HG03558 (cell line): Measurements from ENCODE around the gene ARPC1B.
A peak's percentile ranks its signal among the peaks of the same experiment; 100 is the strongest.
"Not testable (repeated sequence)": the region's sequence is repeated elsewhere in the genome, so short reads cannot be mapped to it uniquely, and the experiment has no call there.

Source experiments
- ATAC-seq: cut with Tn5 transposase; IDR thresholded peaks from one replicate; pipeline ENCODE4 v1.9.1; 2021; ENCODE audit warnings: moderate number of reproducible peaks; ENCODE audit not compliant: unreplicated experiment; ENCODE audit errors: extremely low read depth

ARPC1B gene

DNA sequence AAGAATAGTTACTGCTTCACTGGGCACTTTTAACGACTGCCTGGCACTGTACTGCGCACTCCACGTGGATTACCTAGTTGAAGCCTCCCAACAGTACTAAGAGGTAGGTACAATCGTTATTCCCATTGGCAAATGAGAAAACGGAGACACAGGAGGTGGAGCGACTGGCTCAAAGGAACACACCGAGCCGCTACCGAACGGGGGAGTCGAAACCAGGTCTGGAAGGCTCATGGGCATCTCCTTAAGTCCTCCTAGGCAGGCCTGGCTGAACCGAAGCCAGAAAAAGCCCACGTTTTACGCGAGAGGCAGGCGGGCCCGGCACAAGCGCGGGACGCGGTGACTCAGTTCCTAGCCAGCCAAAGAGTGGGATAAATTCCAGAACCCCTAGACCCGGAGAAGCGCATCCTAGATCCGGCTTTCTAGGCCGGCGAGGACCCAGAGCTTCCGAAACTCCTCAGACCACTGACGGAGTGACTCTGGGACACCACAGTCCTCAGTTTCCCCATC is 33.4 kb downstream of the ARPC1B start:
- no peak for ATAC-seq

GRCh38 chr7:99408379-99409191 is 34.1 kb downstream of the ARPC1B start, which contains the start of the genes BUD31 and PDAP1:
TSS of gene BUD31 (plus strand) at chr7:99408969. CDS start at chr7:99411093, 2,124 bp downstream.
TSS of gene PDAP1 (minus strand) at chr7:99408597. CDS start at chr7:99408548, 49 bp downstream.
- peak; percentile 66 for ATAC-seq

DNA sequence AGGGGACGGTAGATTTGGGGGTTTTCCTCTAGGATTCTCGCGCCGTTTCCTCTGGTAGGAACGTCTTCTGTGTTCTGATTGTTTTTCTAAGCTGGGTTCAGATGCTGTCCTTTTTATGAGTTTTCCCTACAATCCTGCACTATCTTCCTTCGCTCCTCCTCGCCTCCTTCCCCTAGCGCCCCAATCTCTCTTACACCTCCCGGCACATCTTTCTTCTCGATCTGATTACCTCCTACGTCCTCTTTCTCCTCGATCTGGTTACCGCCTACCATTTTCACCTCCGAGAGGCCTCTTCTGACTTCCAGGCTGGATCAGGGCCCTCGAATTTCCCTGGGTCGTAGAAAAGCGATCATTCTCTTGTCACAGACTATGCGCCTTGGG is 34.7 kb downstream of the ARPC1B start:
- no peak for ATAC-seq

DNA sequence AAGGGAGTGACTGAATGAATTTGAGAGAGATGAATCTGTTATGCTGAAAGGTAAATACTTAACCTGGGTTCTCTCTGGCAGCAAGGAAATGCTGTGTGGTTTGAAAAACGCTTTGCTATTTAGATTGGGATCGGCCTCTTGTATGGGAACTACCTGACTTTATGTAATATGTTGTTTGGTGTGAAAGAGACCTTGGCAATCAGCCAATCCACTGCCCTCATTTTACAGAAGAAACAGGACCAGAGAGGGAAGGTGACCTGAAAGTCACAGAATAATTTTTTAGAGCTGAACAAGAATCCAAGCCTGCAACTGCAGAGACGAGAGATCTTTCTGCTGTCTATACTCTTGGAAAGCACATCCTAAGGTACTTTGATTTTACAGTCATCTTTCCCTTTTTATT is 35.3 kb downstream of the ARPC1B start:
- ATAC-seq = no peak

DNA sequence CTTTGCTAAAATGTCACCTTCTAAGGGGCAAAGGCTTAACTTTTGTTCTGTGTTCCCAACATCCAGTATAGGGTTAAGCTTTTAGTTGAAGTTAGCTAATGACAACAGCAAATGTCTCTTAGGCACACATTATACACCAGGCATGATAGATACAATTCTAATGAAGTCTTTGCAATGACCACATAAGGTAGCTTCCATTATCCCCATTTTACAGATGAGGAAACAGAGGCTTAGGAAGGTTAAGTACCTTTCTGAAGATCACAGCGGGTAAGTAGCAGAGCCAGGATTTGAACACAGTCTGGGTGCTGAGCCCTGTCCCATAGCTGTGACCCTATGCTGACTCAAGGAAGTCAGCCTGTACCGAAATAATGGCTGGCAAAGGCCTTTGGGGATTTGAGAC is 36.1 kb downstream of the ARPC1B start:
- ATAC-seq = no peak

DNA sequence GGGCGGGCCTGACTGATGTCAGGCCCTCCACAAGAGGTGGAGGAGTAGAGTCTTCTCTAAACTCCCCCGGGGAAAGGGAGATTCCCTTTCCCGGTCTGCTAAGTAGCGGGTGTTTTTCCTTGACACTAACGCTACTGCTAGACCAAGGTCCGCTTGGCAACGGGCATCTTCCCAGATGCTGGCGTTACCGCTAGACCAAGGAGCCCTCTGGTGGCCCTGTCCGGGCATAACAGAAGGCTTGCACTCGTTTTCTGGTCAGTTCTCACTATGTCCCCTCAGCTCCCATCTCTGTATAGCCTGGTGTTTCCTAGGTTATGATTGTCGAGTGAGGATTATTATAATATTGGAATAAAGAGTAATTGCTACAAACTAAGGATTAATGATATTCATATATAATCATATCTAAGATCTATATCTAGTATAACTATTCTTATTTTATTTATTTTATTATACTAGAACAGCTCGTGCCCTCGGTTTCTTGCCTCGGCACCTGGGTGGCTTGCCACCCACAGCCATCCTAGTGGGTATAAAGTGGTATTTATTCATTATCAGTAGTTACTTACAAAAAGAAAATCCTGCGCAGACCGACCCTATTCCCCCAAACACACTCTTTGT is 41.1 kb downstream of the ARPC1B start:
- not testable (repeated sequence) for ATAC-seq

DNA sequence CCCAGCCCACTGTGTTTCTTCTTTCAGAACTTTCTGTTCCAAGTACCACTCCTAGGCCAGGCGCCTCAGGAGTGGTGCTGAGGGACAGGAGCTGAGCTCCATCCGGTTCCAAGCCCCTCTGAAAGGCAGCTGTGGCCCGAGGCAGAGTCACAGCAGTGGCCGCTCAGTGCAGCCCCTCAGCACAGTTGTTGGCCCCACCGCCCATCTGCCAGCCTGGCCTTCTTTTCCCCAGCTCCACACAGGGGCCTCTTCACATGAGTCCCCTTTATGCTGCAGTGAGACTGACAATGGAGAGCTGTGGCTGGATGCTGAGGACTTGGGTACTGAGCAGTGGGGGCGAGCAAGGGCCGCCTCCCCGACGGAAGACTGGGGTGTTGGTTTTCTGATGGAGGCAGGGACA is 43.7 kb downstream of the ARPC1B start:
- no peak for ATAC-seq

GRCh38 chr7:99419323-99420021 is 44.9 kb downstream of the ARPC1B start:
- ATAC-seq = no peak

- ATAC-seq = no peak
Observed at GRCh38 chr7:99420213-99420612, 45.7 kb downstream of the ARPC1B start.

DNA sequence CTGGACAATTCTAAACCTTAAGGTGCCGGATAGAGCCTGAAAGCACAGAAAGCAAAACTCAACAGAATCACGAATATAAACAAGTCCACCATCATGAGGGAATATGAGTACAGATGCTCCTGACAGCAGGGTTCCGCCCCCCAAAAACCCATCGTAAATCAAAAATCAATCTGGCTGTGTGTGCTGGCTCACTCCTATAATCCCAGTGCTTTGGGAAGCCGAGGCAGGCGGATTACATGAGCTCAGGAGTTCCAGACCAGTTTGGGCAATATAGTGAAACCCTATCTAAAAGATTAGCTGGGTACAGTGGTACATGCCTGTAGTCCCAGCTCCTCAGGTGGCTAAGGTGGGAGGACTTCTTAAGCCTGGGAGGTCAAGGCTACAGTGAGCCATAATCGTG is 46.5 kb downstream of the ARPC1B start:
- no peak for ATAC-seq

DNA sequence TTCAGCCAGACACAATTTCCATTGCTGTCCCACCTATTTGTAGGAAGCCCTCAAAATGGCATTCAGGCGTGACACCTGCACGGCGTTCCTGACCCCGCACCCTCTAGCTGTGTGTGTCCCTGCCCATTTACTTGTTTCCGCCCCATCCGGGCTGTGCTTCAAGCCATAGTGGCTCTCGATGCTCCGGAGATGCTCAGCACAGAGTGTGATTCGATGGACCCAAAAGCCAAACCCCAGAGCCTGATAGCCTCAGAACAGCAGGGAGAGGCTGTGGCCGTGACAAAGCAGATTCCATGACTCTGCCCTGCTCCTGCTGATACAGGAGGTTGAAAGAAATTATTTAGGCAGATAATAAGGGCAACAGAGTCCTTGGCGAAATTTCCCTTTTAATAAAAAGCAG is 47.7 kb downstream of the ARPC1B start:
- ATAC-seq = no peak

DNA sequence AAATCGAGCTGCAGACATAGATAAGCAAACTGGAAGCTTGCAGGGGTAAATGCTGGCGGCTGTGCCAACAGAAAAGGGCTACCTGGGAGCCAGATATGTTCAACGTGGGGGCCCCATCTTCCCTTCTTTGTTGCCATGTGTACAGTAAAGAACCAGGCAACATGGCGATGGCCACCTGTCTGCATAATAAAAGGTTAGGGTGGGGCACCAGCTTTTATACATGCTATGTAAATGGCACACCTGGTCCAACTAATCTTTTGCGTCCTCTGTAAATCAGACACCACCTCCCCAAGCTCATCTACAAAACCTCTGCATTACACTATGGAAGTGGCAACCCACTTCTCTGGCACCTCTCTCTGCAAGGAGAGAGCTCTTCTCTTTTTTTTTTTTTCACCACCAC is 48.1 kb downstream of the ARPC1B start:
- no peak for ATAC-seq

DNA sequence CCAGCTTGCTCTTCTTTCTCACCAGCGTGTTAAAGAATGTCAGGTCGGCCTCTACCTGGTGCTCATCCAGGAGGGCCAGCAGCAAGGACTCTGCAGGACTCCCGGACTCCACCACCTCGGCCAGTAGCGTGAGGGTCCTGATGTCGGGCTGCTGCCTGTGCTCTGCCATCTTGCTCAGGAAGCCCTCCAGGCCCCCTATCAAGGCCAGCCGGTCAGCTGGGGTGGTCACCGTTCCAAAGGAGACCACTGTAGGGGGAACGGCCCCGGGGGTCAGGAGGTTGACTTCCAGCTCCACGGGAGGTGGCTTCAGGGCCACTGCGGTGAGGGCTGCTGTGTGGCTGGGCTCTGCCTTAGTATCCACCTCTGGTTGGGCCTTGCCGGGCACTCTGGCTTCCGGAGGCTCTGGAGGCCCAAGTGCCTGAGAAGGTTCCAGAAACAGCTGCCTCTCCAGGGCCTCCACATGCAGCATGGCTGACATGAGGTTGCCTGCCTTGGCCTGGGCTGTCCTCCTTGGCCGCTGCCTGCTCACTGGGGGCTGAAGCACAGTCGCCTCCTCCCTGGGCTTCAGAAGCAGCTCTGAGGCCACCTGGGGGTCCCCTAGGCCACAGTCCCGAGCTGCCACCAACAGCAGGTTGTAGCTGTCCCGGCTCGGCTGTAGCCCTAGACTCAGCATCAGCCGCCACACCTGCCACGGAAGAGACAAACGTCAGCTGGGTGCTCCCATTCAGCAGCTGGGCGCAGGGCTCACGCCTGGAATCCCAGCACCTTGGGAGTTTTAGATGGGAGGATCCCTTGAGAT is 50.6 kb downstream of the ARPC1B start:
- no peak for ATAC-seq

GRCh38 chr7:99428972-99429566 is 54.5 kb downstream of the ARPC1B start:
- ATAC-seq = no peak

DNA sequence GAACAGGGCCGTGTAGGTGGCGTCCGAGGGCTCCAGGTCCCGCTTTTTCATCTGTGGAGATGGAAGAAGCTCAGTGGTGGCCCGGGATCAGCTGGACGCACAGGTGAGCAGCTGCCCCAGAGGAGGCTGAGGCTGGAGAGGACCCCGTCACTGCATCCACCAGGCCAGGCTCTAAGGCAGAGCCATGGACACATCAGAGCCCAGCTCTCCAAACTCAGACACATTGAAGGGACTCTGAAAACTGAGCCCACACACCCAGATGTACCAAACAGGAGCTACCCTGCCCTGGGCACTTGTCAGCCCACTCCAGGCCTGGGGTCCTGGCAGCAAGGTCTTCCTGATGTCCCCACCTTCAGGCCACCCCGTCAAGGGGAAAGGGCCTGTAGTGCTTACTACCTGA is 55.2 kb downstream of the ARPC1B start:
- ATAC-seq = no peak

GRCh38 chr7:99431756-99432540 is 57.4 kb downstream of the ARPC1B start:
- ATAC-seq = not testable (repeated sequence)

GRCh38 chr7:99433158-99433557 is 58.6 kb downstream of the ARPC1B start:
- ATAC-seq = no peak

DNA sequence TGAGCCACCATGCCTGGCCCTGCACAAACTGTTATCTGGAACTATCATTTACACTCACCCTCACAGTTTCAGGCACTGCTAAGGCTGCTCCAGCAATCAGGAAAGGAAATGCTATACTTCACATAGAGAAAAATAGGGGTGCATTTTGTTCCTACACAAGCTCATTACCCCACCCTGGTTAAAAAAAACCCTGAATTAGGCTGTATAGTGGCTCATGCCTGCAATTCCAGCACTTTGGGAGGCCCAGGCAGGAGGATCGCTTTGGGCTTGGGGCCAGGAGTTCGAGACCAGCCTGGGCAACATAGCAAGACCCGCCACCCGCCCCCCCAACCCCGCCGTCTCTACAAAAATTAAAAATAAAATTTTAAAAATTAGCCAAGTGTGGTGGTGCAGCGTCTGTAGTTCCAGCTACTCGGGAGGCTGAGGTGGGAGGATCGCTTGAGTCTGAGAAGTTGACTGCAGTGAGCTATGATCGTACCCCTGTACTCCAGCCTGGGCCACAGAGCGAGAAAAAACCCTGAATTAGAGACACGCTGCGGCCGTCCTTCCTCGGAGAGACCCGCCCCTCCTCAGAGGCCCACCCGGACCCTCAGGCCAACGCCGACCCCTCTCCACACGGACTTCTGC is 63.5 kb downstream of the ARPC1B start:
- ATAC-seq = no peak
